ENCODE results near the gene CRYBG3. TPM values are rescaled to one million over a fixed set of nuclear protein-coding genes. Genes with fewer than 3 reads are reported as not detected.
A peak's percentile ranks its signal among the peaks of the same experiment; 100 is the strongest.

The CRYBG3 gene
- total and polyA plus RNA-seq, 4 donors, result 1.1 to 9.5 (median 2.5) TPM

DNA sequence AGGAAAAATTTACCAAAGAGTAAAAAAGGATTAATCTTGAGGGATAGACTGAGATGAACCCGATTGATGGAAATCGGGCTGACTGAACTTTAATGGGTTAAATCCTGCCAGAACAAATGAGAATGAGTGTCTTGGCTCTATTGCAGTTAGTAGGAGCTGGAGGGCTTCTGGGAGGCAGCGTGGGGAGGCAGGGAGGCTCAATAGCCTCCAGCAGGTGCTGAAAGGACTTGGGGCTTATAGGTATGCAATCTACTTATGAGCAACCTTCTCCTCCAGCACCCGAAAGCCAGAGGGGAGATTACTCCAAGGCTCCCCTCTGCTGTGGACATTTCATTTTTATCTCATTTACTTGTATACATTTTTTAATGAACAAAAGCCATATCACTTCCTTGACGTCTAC, 1.0 kb upstream of the CRYBG3 start:
- WGBS, result 90% methylated on average over 5 of the region's 5 CpGs
- Histone ChIP-seq H3K9me3 (ENCODE audit: control insufficient read depth in 4 of 4, low read length in 3 of 4) (no peaks in the 10 kb centered on the region), H3K27ac (ENCODE audit: low read depth in 1 of 2, low read length in 2 of 2) (no peak overlapping the region), H3K9ac (ENCODE audit: low read depth in 1 of 2, low read length in 2 of 2) (no peak overlapping the region), H3K36me3 (ENCODE audit: control insufficient read depth in 4 of 4, insufficient read depth in 3 of 4, low read depth in 1 of 4, low read length in 3 of 4) (no peaks in the 10 kb centered on the region), H3K27me3 (ENCODE audit: control insufficient read depth in 4 of 4, insufficient read depth in 4 of 4, low read length in 3 of 4) (no peaks in the 10 kb centered on the region), H3K4me1 (ENCODE audit: control insufficient read depth in 4 of 4, insufficient read depth in 4 of 4, low read length in 3 of 4) (peaks cover 0 to 7% (median 2%) of the 10 kb centered on the region in 4 donors), H3K4me3 (ENCODE audit: low read depth in 1 of 3, low read length in 3 of 3) (peak overlapping the region in 1 of 3 donors; percentile 85)
- TF ChIP-seq RXRA (IDR thresholded peaks at IDR 0.05), result no peak
- DNase-seq (ENCODE audit: low spot score), result no peak

DNA sequence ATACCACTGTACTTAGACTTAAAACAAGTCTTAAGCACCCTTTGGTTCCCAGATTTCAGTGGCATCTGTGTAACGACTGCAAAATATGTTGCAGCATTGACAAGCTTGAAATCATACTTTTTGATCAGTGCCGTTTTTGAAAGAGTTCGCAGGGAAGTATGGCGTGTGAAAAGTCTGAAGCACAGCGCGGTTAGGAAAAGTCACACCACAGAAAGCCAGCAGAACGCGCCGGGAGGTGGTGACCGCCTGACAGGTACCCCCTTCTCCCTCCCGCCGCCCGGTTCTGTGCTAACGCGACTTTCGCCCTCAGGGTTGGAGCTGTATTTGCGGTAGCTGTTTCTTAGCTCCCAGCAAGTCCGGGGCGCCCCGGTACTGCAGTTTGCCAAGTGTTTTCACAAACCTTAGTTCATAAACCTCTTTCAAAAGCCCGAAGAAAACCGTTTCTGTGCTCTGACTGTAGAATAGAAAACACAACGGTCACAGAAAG, 481 bp upstream of the CRYBG3 start:
- peaks cover 0 to 7% (median 2%) of the 10 kb centered on the region in 4 donors for H3K4me1 ChIP-seq (ENCODE audit: control insufficient read depth in 4 of 4, insufficient read depth in 4 of 4, low read length in 3 of 4)
- H3K36me3 ChIP-seq (ENCODE audit: control insufficient read depth in 4 of 4, insufficient read depth in 3 of 4, low read depth in 1 of 4, low read length in 3 of 4), result no peaks in the 10 kb centered on the region
- no peak for TF ChIP-seq FOXA2 (IDR thresholded peaks at IDR 0.05)
- TF ChIP-seq HNF4G (IDR thresholded peaks at IDR 0.05), result no peak
- TF ChIP-seq, protein P1, sequence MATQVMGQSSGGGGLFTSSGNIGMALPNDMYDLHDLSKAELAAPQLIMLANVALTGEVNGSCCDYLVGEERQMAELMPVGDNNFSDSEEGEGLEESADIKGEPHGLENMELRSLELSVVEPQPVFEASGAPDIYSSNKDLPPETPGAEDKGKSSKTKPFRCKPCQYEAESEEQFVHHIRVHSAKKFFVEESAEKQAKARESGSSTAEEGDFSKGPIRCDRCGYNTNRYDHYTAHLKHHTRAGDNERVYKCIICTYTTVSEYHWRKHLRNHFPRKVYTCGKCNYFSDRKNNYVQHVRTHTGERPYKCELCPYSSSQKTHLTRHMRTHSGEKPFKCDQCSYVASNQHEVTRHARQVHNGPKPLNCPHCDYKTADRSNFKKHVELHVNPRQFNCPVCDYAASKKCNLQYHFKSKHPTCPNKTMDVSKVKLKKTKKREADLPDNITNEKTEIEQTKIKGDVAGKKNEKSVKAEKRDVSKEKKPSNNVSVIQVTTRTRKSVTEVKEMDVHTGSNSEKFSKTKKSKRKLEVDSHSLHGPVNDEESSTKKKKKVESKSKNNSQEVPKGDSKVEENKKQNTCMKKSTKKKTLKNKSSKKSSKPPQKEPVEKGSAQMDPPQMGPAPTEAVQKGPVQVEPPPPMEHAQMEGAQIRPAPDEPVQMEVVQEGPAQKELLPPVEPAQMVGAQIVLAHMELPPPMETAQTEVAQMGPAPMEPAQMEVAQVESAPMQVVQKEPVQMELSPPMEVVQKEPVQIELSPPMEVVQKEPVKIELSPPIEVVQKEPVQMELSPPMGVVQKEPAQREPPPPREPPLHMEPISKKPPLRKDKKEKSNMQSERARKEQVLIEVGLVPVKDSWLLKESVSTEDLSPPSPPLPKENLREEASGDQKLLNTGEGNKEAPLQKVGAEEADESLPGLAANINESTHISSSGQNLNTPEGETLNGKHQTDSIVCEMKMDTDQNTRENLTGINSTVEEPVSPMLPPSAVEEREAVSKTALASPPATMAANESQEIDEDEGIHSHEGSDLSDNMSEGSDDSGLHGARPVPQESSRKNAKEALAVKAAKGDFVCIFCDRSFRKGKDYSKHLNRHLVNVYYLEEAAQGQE (IDR thresholded peaks at IDR 0.05), result no peak
- TF ChIP-seq, protein P2, sequence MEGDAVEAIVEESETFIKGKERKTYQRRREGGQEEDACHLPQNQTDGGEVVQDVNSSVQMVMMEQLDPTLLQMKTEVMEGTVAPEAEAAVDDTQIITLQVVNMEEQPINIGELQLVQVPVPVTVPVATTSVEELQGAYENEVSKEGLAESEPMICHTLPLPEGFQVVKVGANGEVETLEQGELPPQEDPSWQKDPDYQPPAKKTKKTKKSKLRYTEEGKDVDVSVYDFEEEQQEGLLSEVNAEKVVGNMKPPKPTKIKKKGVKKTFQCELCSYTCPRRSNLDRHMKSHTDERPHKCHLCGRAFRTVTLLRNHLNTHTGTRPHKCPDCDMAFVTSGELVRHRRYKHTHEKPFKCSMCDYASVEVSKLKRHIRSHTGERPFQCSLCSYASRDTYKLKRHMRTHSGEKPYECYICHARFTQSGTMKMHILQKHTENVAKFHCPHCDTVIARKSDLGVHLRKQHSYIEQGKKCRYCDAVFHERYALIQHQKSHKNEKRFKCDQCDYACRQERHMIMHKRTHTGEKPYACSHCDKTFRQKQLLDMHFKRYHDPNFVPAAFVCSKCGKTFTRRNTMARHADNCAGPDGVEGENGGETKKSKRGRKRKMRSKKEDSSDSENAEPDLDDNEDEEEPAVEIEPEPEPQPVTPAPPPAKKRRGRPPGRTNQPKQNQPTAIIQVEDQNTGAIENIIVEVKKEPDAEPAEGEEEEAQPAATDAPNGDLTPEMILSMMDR (IDR thresholded peaks at IDR 0.05; ENCODE audit: low read depth, low read length, missing input control), result peak; percentile 15
- WGBS, result under 1% methylated on average over 23 of the region's 23 CpGs
- no peaks in the 10 kb centered on the region for H3K9me3 ChIP-seq (ENCODE audit: control insufficient read depth in 4 of 4, low read length in 3 of 4)
- H3K27ac ChIP-seq (ENCODE audit: low read depth in 1 of 2, low read length in 2 of 2), result peak overlapping the region; percentile 62 to 84
- H3K9ac ChIP-seq (ENCODE audit: low read depth in 1 of 2, low read length in 2 of 2), result peak overlapping the region; percentile 74 to 84
- H3K27me3 ChIP-seq (ENCODE audit: control insufficient read depth in 4 of 4, insufficient read depth in 4 of 4, low read length in 3 of 4), result no peaks in the 10 kb centered on the region
- peak; percentile 50 for DNase-seq (ENCODE audit: low spot score)
- H3K4me3 ChIP-seq (ENCODE audit: low read depth in 1 of 3, low read length in 3 of 3), result peak overlapping the region; percentile 50 to 85 (median 77)

DNA sequence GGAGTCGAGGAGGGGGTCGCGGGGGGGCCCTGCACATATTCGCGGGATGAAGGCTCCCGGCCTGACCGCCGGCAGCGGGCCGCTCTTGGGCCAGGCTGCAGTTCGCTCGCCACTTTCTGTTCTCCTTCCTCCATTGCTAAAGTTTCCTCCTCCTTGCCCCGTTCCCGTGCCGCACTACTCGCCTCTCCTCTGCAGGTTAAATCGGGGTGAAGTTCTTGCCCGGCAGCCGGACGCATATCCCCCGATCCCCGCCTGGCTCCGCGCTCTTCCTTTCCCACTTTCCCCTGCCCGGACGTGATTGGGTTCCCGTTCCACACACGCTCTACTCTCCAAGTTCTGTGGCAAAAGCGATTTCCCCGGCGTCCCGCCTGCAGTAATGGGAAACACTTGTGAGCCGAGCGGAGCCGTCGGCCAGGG, 556 bp downstream of the CRYBG3 start:
- no peaks in the 10 kb centered on the region for H3K27me3 ChIP-seq (ENCODE audit: control insufficient read depth in 4 of 4, insufficient read depth in 4 of 4, low read length in 3 of 4)
- peak overlapping the region; percentile 84 to 97 (median 85) for H3K4me3 ChIP-seq (ENCODE audit: low read depth in 1 of 3, low read length in 3 of 3)
- no peaks in the 10 kb centered on the region for H3K9me3 ChIP-seq (ENCODE audit: control insufficient read depth in 4 of 4, low read length in 3 of 4)
- peak; percentile 39 for DNase-seq (ENCODE audit: low spot score)
- peak overlapping the region; percentile 62 to 84 for H3K27ac ChIP-seq (ENCODE audit: low read depth in 1 of 2, low read length in 2 of 2)
- peak overlapping the region; percentile 68 to 74 for H3K9ac ChIP-seq (ENCODE audit: low read depth in 1 of 2, low read length in 2 of 2)
- no peaks in the 10 kb centered on the region for H3K36me3 ChIP-seq (ENCODE audit: control insufficient read depth in 4 of 4, insufficient read depth in 3 of 4, low read depth in 1 of 4, low read length in 3 of 4)
- peaks cover 0 to 7% (median 2%) of the 10 kb centered on the region in 4 donors for H3K4me1 ChIP-seq (ENCODE audit: control insufficient read depth in 4 of 4, insufficient read depth in 4 of 4, low read length in 3 of 4)
- under 1% methylated on average over 36 of the region's 36 CpGs for WGBS
- TF ChIP-seq YY1 (IDR thresholded peaks at IDR 0.05) (peak; percentile 70), HNF4A (conservative IDR thresholded peaks at IDR 0.05) (no peak)
